Right ventricle myocardium inferior (tissue), 1 donor: ENCODE data around the gene ERLIN1. TPM values are rescaled to one million over a fixed set of nuclear protein-coding genes. Genes with fewer than 3 reads are reported as not detected.
"Not testable (repeated sequence)": the region's sequence is repeated elsewhere in the genome, so short reads cannot be mapped to it uniquely, and the experiment has no call there.

Source experiments
- ATAC-seq: fragments of 200-7000 bp; cut with Tn5 transposase; one replicate; pipeline ENCODE4 v1.9.1; 2020; ENCODE audit warnings: mild to moderate bottlenecking, moderate library complexity
- DNase-seq: peaks from one replicate; pipeline ENCODE4 v3.0.0; 2021; ENCODE audit errors: missing footprints
- intact Hi-C: fragments of 100-400 bp; cut with DNase I; formaldehyde crosslinking; loops from one replicate; pipeline ENCODE4 v1.11.0; 2022
- total RNA-seq: library from RNA; stranded (reverse); fragmentation: NEBNext Ultra II Directional; extraction: Animal tissue kit (Norgen Biotek cat#: 25700); gene quantifications from one replicate; pipeline ENCODE4 v1.2.1, GENCODE V29; 2021
- donor health status: DM: no; HTN: yes; CAD: no; lungs with severe emphysema.

Gene ERLIN1
- total RNA-seq, 1 donor from 2014 or later, result 10.7 TPM

DNA sequence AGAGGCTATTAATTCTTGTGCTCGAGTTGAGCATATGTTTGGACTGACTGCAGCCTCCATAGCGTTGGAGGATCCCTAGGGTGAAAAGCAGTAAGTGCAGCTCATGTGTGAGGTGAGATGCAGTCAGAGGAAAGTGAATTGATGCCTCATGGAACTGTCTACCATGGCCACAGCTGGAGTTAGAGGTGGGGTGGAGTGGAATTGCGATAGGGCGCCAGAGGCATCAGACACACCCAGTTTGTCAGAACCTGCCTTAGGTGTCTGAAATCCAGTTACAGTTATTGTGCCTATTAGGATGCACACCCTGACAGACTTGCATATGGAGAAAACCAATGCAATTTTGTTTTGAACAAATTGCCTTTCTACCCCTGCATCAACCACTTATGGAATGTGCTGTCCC, 39.4 kb downstream of the ERLIN1 start:
- intact Hi-C loops, result no loop called here
- no peak for ATAC-seq
- no peak for DNase-seq

DNA sequence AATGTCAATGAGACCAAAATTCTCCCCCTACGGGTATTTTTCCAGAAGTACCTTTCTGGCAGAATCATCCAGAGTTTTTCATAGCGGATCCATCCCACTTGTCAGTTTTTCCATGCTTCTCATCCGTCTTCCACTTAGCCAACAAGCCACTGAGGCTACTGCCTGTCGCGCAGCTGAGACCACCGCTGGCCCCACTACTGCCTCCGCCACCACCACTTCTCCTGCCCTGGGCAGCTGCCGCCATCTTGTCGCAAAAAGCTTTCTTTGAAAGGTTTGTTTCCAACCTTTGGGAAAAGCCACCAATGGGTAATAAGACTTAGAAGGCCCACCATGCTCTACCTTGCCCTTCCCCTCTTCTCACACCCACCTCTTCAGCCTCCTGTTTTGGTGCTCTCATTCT, 42.1 kb downstream of the ERLIN1 start:
- DNase-seq (no peak), ATAC-seq (no peak)
- intact Hi-C loops, result no loop called here

DNA sequence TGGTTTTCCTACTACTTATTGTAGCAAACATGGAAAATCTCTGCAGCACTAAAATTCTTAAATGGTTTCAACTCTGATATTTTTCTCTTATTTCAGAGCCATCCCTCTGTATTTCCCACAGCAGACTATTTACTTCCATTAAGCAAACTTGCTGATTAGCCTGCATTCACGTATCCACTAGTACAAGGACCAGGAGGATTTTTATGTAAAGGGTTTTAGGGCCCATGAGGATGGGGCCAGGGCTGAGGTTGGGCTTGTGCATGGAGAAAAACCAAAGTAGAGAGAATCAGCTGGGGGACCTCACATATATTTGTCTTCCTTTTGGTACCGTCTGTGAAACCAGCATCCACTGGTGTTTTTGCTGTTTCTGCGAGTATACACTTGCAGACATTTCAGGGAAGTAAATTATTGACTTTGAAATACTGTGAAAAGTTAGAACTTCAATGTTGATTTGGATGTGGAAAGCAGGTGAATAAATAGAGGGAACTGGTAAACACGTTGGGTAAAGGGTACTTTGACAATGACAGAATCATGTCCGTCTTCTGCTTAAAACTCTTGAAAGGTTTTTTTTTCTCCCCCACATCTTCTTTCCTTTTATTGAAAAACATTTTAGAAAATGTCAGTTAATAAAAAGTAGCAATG, 44.3 kb downstream of the ERLIN1 start:
- no peak for ATAC-seq
- DNase-seq, result no peak
- intact Hi-C loops, result no loop called here

DNA sequence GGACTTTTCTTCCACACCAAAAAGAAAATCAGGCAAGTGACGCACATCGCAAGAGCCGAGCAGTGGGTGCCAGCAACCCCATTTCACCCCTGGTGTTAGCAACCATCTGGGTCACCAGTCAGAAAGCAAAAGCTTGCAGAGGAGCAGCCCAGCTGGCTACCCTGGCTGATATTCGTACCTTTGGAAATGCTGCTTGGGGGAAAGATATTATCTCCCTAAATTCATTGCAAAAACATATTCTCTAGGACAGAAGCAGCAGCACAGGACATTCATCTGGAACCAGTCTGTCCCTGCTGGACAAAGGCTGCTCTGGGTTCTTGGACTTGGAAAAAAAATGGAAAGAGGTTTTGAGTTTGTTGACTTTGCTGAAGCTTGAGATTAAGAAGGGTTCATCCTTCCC, 45.8 kb downstream of the ERLIN1 start:
- intact Hi-C loops, result no loop called here
- no peak for ATAC-seq

DNA sequence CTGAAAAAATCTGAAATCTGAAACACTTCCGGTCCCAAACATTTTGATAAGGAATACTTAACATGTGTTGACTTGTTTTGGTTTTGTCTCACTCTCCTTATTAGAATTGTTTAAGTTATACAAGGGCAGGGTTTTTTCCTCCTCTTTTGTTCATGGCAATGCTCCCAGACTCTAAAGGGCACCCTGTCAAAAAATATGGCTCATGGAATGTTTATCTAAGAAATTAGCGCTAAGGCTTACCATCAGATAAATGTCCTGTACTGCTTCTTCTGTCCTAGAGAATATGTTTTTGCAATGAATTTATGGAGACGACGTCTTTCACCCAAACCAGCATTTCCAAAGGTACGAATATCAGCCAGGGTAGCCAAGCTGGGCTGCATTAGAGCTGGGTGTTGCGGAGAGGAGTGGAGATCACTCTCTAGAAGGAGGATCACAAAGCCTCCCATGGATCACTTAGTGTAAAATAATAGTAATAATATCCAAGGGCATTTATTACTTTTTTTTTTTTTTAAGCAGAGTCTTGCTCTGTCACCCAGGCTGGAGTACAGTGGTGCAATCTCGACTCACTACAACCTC, 46.8 kb downstream of the ERLIN1 start:
- no peak for DNase-seq
- no peak for ATAC-seq
- intact Hi-C loops, result no loop called here

More for the DNA sequence above, 45.8 kb downstream of the ERLIN1 start:
- no peak for DNase-seq

DNA sequence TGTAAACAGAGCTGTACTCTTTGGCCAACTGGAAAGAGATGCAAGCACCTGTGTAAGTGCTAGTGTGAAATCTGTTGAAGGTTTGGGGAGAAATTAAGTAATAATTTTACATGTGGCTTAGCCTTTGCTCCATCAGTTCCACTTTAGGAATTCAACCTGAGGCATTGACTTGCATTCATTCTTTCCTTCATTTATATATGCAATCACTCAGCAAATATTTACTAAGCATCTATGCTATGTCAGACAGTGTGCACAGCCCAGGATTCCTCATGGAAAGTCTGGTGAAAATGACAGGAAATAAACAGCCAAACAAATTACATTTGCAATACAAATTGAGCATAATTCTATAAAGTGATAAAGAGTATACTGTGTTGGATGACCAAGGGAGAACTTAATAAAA, 50.3 kb downstream of the ERLIN1 start:
- DNase-seq (no peak), ATAC-seq (no peak)
- intact Hi-C loops, result no loop called here

DNA sequence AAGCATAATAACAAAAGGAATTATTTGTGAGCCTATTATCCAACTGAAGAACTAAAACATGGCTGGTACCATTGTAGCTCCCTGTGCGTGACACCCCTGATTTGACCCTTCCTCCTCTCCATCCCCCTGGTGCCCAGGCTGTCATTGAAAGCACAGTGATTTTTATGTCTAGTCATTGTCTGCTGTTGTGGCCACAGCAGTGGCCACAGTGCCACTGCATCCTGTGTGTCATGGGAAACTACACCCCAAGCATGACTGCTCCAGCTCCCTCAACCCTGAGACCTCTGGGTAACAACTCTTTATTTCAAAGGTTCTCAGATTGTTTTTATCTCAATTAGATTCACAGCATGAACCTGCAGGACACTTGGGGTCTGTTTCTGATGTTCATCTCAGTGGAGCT, 52.0 kb downstream of the ERLIN1 start:
- no peak for ATAC-seq
- intact Hi-C loops, result no loop called here
- DNase-seq, result no peak

DNA sequence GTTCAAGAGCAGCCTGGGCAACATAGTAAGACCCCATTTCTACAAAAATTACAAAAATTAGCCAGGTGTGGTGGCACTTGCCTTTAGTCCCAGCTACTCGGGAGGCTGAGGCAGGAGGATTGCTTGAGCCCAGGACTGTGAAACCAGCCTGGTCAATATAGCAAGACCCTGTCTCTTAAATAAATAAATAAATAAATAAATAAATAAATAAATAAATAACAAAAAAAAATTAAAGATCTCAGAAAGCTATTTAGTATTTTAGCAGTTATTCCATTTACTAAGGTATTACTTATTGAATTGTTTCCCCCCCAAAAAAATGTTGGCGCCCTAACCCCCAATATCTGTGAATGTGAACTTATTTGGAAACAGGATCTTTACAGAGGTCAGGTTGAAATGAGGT, 53.4 kb downstream of the ERLIN1 start:
- no peak for ATAC-seq
- intact Hi-C loops, result no loop called here

DNA sequence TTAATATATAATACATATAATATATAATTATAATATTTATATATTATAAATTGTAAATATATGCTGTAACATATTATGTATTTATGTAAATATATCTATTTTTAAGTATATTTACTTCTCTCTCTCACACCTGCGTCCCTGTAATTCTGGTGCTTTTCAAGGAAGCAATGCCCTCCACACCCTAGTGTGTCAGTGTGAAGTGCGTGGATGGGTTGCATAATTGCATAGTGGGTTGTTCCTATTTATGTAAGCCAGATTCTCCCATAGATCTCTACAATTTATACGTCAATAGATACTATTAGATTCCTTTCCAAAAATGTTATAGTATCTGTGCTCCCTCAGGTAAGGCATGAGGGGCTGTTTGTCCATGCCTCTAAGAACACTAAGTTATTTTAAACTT, 54.3 kb downstream of the ERLIN1 start:
- intact Hi-C loops, result no loop called here
- ATAC-seq (no peak), DNase-seq (no peak)

More for the DNA sequence above, 53.4 kb downstream of the ERLIN1 start:
- DNase-seq, result no peak

DNA sequence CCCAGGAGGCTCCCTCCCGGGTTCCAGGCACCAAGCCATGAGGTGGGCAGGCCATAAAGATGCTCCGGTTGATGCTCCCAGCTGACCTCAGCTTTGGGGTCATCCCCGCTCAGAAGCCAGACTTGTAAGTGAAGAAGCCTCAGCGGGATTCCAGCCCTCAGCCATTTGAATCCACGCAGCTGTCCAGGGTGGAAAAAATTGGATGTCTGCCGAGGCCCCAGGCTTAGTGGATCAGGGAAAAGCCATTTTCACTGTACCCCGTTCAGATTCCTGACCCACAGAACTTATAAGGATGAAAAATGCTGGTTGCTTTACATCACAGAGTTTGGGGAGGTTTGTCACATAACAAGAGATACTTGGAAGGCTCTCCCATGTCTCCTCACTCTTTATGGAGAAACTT, 55.0 kb downstream of the ERLIN1 start:
- DNase-seq (no peak), ATAC-seq (no peak)
- intact Hi-C loops, result no loop called here

DNA sequence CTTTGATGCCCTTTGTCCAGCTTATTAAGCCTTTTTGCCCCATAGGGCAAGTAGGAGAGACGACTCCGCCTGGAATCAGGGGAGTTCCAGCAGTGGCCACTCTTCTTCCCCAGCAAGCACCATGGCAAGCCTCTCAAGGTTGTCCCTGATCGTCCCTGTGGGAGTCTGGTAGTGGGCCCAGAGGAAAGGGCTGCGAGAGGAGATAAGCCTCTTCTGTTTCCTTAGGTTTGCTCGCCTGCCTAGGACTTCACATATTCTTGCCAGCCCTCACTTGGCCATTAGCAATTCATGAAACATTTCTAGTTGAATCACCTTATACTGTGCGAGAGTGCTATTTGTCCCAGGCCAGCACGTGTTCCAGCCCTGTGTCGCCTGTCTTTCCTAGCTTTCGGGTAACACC, 56.4 kb downstream of the ERLIN1 start:
- ATAC-seq (no peak), DNase-seq (no peak)
- intact Hi-C loops, result no loop called here

DNA sequence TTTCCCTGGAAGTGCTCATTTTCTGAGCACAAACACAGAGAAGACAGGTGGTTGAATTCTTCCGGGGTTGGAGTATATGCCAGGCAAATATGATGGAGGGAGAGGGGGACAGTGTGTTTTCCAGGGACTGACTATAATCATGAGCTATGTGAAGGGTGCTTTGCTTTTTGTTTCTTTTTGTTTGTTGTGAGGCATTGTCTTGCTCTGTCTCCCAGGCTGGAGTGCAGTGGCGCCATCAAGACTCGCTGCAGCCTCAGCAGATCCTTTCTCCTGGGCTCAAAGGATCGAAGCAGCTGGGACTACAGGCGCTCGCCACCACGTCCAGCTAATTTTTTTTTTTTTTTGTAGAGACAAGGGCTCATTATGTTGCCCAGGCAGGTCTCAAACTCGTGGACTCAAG, 56.9 kb downstream of the ERLIN1 start:
- no peak for DNase-seq
- no peak for ATAC-seq
- intact Hi-C loops, result no loop called here

DNA sequence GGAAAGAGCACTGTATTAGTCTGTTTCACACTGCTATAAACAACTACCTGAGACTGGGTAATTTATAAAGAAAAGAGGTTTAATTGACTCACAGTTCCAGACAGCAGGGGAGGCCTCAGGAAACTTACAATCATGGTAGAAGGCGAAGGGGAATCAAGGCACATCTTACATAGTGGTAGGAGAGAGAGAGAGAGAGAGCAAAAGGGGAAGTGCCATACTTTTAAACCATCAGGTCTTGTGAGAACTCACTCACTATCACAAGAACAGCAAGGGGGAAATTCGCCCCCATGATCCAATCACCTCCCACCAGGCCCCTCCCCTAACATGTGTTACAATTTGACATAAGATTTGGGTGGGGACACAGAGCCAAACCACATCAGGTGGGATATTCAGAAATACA, 60.5 kb downstream of the ERLIN1 start:
- DNase-seq, intact Hi-C loops, ATAC-seq: not testable (repeated sequence)

DNA sequence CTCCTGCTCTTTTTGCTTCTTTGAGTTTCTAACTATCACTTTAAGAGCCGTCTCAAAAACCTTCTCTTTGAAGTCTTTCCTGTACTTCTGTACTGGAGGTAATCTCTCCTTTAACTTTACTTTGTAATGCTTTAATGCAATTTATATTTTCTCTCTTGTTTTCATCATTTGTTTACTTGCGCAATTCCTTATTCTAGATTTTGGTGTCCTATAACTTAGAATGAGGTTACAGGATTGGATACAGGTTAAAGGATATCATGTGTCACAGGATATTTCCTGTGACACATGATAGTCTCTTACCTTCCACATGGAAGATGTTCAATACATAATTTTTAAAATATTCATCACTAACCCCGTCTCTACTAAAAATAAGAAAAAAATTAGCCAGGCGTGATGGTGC, 61.7 kb downstream of the ERLIN1 start:
- DNase-seq, result no peak
- intact Hi-C loops, result no loop called here
- ATAC-seq, result no peak

DNA sequence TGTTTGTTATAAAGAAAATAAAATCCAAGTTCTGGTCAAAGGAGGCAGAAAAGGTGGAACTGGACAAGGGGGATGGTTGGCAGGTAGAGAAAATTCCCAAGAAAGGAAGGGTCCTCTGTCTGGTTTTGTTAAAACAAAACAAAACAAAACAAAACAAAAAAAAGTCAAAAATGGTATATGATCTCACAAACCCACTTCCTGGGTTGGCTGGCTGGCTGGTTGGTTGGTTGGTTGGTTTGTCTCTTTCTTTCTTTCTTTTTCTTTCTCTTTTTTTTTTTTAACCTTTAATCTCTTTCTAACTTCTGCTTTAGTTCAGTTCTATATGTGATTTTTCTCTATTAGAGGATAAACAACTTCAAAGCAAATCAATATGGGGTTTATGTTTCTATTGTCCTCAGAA, 63.0 kb downstream of the ERLIN1 start:
- no peak for ATAC-seq
- DNase-seq, result no peak
- intact Hi-C loops, result no loop called here

DNA sequence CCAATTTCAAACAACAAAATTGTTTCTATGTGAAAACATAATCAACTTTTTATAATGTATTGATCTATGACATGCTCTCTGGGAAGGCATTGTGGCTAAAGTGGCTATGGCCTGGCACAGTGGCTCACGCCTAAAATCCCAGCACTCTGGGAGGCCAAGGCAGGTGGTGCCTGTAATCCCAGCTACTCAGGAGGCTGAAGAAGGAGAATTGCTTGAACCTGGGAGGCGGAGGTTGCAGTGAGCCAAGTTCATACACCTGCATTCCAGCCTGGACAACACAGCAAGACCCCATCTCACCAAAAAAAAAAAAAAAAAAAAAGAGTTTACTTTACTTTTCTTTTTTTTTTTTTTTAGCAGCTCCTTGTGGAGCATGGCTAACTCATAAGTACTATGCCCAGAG, 65.3 kb downstream of the ERLIN1 start:
- DNase-seq, result no peak
- ATAC-seq, result no peak
- intact Hi-C loops, result no loop called here

DNA sequence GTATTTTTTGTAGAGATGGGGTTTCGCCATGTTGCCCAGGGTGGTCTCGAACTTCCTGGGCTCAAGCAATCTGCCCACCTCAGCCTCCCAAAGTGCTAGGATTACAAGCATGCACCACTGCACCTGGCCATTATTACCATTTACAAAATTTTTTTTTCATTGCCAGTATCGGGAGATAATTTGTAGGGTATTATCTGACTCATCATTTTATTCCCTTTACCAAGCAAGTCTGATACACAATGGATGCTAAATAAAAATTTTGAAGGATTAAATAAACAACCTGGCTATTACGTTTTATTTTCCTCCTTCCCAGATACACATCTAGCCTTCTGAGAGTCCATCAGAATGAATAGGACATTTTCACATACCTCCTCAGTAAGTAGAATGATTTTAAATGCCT, 66.1 kb downstream of the ERLIN1 start:
- ATAC-seq, result no peak
- no peak for DNase-seq

DNA sequence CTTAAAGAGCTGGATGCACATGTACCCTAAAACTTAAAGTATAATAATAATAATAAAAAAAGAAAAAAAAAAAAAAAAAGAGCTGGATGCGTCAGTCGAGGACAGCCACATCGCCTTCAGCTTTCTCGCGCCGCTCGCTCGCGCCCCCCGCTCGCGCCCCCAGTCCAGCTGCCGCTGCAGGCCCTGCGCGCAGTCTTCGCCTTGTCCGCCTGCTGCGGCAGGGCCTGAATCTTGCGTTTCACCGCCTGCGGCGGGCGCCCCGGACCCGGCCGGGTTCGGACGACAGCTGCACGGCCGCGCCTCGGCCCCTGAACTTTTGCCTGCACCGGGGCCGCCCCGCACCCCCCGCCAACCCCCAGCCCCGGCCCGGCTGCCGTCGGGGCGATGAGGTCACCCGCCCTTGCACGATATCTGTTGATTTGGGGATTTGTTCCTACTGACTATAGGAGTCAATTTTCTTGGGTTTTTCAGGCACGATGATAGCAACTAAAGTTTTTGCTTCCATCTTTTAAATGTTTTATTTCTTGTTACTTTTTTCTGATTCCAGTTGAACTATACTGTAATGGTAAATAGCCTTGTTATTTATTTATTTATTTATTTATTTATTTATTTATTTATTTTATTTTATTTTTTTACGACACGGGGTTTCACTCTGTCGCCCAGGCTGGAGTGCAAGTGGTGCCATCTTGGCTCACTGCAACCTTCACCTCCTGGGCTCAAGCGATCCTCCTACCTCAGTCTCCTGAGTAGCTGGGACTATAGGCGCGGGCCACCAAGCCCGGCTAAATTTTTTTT, 70.7 kb downstream of the ERLIN1 start:
- DNase-seq (no peak), ATAC-seq (no peak)
- intact Hi-C loops, result no loop called here

More for the DNA sequence above, 66.1 kb downstream of the ERLIN1 start:
- intact Hi-C loops, result no loop called here

DNA sequence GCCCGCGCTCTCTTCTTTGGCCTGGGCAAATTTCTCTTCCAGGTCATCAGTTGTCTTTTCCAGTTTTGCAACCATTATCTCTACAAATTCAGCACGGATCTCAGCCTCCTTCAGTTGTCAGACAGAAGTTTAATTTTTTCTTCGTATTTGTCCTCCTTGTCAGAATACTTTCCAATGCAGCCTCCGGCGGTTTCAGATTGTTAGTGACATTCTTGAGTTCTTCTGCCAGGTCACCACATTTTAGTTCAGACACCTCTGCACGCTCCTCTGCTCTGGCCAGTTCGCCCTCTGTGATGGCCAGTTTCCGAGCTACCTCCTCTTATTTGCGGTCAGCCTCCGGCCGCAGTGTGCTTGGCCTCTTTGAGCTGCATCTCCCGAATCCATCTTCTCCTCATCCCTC, 71.4 kb downstream of the ERLIN1 start:
- DNase-seq, result no peak
- ATAC-seq, result no peak
- intact Hi-C loops, result no loop called here

DNA sequence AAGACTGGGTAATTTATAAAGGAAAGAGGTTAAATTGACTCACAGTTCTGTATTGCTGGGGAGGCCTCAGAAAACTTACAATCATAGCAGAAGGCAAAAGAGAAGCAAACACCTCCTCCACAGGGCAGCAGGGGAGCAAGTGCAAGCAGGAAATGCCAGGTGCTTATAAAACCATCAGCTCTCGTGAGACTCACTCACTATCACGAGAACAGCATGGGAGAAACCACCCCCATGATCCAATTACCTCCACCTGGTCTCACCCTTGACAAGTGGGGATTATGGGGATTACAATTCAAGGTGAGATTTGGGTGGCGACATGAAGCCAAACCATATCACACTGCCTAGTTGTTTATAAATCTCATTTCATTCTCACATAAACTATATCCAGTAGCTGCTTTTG, 76.2 kb downstream of the ERLIN1 start:
- intact Hi-C loops, result no loop called here
- DNase-seq, result no peak

More for the DNA sequence above, 76.2 kb downstream of the ERLIN1 start:
- ATAC-seq, result no peak
